Activated CD4-positive, alpha-beta T cell treated with anti-CD3 and anti-CD28 coated beads, Interleukin-2, amount 50 U/mL, for 24 hours (primary cell): Measurements from ENCODE around the gene LECT2.

Experiments
- DNase-seq, 2 donors: peaks; one replicate each; pipeline ENCODE4 v3.0.0-alpha.2; 2020; ENCODE audit warnings: low read depth in 1 of 2, low spot score in 1 of 2

LECT2 gene

GRCh38 chr5:135954899-135955298 lies at the start of gene LECT2:
LECT2 (minus strand) TSS chr5:135954983; CDS start chr5:135954833, 150 bp downstream.
- DNase-seq, result no peak

- no peak for DNase-seq
These were observed 49.7 kb upstream of the LECT2 start for GRCh38 chr5:136004436-136004835.

GRCh38 chr5:136001466-136001981 lies 46.7 kb upstream of the LECT2 start:
- DNase-seq, result no peak

- no peak for DNase-seq
These were observed 46.1 kb upstream of the LECT2 start for GRCh38 chr5:136000932-136001331.

GRCh38 chr5:136000147-136000546 lies 45.4 kb upstream of the LECT2 start:
- no peak for DNase-seq

GRCh38 chr5:135999406-136000139 lies 44.8 kb upstream of the LECT2 start:
- DNase-seq, result no peak

- no peak for DNase-seq
These were observed 44.1 kb upstream of the LECT2 start for GRCh38 chr5:135998889-135999288.

GRCh38 chr5:135997673-135998335 lies 43.0 kb upstream of the LECT2 start:
- no peak for DNase-seq

- no peak for DNase-seq
These were observed 41.8 kb upstream of the LECT2 start for GRCh38 chr5:135996611-135997010.

- DNase-seq, result no peak
These were observed 41.2 kb upstream of the LECT2 start for GRCh38 chr5:135995976-135996375.

- DNase-seq, result no peak
These were observed 39.3 kb upstream of the LECT2 start for GRCh38 chr5:135993880-135994636.

GRCh38 chr5:135993335-135993879 lies 38.6 kb upstream of the LECT2 start:
- no peak for DNase-seq

GRCh38 chr5:135991429-135991828 lies 36.6 kb upstream of the LECT2 start:
- no peak for DNase-seq

GRCh38 chr5:135990528-135991255 lies 35.9 kb upstream of the LECT2 start:
- DNase-seq, result no peak

- no peak for DNase-seq
These were observed 34.9 kb upstream of the LECT2 start for GRCh38 chr5:135989686-135990085.

GRCh38 chr5:135988546-135988945 lies 33.8 kb upstream of the LECT2 start:
- DNase-seq, result no peak

GRCh38 chr5:135986891-135987401 lies 32.2 kb upstream of the LECT2 start:
- no peak for DNase-seq

- no peak for DNase-seq
These were observed 31.6 kb upstream of the LECT2 start for GRCh38 chr5:135986401-135986800.

- DNase-seq, result no peak
These were observed 31.2 kb upstream of the LECT2 start for GRCh38 chr5:135985951-135986350.

- DNase-seq, result no peak
These were observed 25.8 kb upstream of the LECT2 start for GRCh38 chr5:135980620-135981019.

- DNase-seq, result no peak
These were observed 24.7 kb upstream of the LECT2 start for GRCh38 chr5:135979510-135979909.
